NCI-H187 (cell line): ENCODE data around the gene GTF2H2C_2.
"Not testable (repeated sequence)": the region's sequence is repeated elsewhere in the genome, so short reads cannot be mapped to it uniquely, and the experiment has no call there.

Experiments
- DNase-seq, 2 experiments: peaks; one replicate each; lab custom pipeline; 2025; lab: John Stamatoyannopoulos, UW

GTF2H2C_2 gene

GRCh38 chr5:70415117-70415516 is at the start of gene GTF2H2C_2:
GTF2H2C_2 (plus strand) TSS chr5:70415368.
- not testable (repeated sequence) for DNase-seq

DNA sequence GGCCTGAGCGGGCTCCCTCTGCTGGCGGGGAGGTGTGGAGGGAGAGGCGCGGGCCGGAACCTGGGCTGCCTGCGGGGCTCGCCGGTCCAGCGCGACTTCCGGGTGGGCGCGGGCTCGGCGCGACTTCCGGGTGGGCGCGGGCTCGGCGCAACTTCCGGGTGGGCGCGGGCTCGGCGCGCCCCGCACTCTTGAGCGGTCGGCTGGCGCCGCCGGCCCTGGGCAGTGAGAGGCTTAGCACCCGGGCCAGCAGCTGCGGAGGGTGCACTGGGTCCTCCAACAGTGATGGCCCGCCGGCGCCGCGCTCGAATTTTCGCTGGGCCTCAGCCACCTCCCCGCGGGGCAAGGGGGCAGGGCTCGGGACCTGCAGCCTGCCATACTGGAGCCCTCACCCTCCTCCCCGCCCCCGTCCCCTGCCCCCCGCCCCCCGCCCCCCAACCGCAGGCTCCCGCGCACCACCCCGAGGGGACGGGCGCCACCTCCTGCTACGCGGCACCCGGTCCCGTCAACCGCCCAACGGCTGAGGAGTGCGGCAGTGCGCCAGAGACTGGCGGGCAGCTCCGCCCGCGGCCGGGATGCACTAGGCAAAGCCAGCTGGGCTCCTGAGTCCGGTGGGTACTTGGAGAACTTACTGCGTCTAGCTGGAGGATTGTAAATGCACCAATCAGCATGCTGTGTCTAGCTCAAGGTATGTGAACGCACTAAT is 14.0 kb upstream of the GTF2H2C_2 start:
- not testable (repeated sequence) for DNase-seq

DNA sequence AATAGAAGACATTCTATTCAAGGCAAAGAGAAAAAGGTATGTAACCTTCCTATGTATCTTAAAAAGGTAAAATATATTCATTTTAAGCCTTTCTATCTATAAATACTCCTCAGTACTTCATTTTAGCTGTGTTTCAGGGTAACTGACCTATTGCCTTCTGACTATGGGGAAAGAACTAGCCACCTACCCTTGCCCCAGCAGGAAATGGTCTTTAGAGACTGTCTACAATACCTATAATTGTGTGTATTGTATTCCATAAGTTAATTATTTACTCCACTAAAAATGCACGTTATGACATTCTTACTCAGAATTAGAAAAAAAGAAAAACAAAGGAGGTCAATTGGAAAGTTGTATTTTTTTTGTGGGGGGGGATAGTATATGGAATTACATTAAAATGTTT is 6.2 kb downstream of the GTF2H2C_2 start:
- DNase-seq: not testable (repeated sequence)

DNA sequence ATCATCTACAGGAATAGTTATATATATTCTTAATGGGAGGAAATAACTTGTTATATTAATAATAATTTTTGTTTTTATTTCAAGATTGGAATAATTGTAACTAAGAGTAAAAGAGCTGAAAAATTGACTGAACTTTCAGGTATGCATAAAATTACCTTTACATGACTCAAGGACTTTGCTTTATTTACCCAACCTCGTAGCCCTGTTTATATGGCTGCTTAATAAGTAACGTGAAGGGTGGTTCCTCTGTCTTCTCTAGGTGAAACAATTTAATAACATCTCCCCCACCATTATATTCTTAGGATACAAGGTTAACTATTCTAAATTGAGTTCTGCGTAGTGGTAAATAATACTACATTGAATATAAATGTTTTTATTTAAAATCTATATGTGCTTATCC is 8.0 kb downstream of the GTF2H2C_2 start:
- not testable (repeated sequence) for DNase-seq

DNA sequence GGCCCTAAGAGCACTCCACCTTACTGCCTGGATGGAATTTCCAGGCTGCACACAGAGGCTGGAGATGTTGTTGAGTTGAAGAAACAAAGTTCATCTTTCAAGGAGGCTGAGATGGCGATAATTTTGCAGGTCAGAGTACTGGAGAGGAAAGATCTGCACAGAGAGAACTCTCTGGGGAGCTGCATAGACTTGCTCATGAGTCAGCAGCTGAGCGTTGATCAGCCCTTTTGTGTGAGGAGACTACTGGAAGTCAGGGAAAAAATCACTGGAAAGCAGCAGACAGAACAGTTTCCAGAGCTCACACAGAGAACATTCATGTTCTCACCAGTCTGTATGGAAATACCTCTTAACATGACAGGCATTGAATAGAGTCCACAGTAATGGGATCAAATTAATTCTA is 23.4 kb downstream of the GTF2H2C_2 start:
- DNase-seq: not testable (repeated sequence)

DNA sequence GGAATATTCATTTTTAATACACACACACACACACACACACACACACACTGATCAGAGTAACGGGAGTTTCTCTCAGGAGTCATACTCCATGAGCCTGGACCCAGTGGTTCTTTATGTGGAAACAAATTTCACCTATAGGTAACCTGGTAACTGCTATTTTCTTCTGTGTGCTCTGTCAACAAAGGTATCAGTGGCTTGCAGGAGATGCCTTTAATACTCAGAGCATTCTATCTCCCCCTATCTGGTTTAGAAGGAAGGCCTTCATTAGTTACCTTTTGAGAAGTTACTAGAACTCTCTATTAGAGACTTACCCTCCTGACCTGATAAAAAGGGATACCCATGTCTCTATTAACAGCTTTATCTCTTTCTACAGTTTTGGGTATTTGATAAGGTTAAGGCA is 34.4 kb downstream of the GTF2H2C_2 start:
- not testable (repeated sequence) for DNase-seq

DNA sequence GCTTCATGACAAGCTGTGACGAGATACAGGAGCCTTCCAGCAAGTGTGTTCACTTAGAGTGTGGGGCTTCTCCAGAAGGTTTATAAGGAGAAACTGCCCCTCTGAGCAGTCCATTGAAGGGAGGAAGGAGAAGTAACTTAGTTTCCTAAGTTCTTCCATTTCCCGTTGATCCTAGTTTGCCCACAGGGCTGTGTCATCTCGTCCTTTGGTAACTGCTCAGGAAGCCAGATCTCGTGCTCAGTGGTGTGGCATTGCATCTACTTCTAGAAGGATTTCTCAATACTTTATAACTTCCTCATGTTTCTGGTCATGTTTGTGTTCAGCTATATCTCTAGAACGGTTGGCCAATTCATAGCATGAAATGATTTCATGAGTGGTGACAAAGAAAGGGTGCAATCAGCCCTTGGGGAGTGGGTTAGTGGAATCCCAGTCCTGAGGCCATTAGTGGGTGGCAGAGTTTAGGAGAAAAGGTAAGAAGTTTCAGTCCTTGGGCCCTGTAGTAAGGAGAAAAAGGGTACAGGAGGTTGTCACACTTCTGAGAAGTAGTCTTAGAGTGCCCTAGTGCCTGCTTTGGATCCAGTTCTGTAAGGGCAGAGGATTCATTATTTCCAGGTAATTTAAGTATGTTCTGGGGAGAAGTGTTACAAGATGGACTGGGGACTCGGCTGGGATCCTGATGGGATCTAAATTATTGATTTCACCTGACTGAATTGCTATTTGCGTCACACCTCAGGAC is 36.2 kb downstream of the GTF2H2C_2 start:
- DNase-seq: not testable (repeated sequence)

DNA sequence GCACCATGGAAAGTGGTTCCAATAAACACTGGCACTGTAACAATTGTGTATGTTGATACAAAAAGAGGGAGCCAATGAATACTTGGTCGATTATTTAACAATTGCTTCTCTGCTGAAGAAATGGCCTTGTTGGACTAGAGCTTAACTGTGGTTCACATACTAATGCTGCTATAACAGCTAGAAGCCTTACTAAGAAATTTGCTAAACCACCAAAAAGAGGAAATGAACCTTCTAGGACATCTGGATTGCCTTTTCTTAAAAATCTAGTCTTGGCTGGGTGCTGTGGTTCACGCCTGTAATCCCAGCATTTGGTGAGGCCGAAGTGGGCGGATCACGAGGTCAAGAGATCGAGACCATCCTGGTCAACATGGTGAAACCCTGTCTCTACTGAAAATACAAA is 41.9 kb downstream of the GTF2H2C_2 start:
- not testable (repeated sequence) for DNase-seq

- DNase-seq: not testable (repeated sequence)
These were observed 44.0 kb downstream of the GTF2H2C_2 start for GRCh38 chr5:70459188-70459587.

DNA sequence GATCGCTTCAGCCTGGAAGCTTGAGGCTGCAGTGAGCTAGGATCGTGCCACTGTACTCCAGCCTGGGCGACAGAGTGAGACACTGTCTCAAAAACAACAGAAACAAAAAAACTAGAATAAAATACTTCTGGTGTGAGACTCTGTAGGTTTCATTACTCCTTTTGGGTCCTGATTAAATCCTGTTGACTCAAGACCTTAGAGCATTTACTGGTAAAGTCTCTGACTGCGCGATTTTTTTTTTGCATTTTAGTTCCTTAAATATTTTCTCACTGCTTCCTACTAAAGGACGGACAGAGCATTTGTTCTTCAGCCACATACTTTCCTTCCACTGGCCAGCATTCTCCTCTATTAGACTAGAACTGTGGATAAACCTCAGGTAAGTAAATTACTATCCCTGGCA is 46.8 kb downstream of the GTF2H2C_2 start:
- not testable (repeated sequence) for DNase-seq

GRCh38 chr5:70464019-70464637 is 49.0 kb downstream of the GTF2H2C_2 start:
- not testable (repeated sequence) for DNase-seq

- DNase-seq: not testable (repeated sequence)
These were observed 54.9 kb downstream of the GTF2H2C_2 start for GRCh38 chr5:70469926-70470509.
